Endodermal cell (in vitro differentiated cells): Measurements from ENCODE around the gene DAW1. TPM values are rescaled to one million over a fixed set of nuclear protein-coding genes. Genes with fewer than 3 reads are reported as not detected.

Source experiments
- DNase-seq: peaks from one replicate; pipeline ENCODE4 v3.0.0-alpha.2; 2017
- H3K27ac ChIP-seq: 2 replicates; pipeline ENCODE4 v1.5.1; 2013; ENCODE audit warnings: mild to moderate bottlenecking, low read depth, low read length, moderate library complexity
- H3K27me3 ChIP-seq: 2 replicates; pipeline ENCODE4 v1.6.1; 2013; ENCODE audit warnings: mild to moderate bottlenecking, low read length, moderate library complexity; ENCODE audit not compliant: insufficient read depth, control insufficient read depth, poor library complexity, severe bottlenecking
- H3K36me3 ChIP-seq: 2 replicates; pipeline ENCODE4 v1.7.0; 2013; ENCODE audit warnings: mild to moderate bottlenecking, low read length, moderate library complexity; ENCODE audit not compliant: control insufficient read depth, insufficient read depth
- H3K4me1 ChIP-seq: one replicate; pipeline ENCODE4 v1.7.0; 2013; ENCODE audit warnings: low read length; ENCODE audit not compliant: control insufficient read depth, insufficient read depth
- H3K4me3 ChIP-seq: 2 replicates; pipeline ENCODE4 v1.5.1; 2013; ENCODE audit warnings: mild to moderate bottlenecking, low read length, moderate library complexity
- H3K9ac ChIP-seq: 2 replicates; pipeline ENCODE4 v1.6.1; 2013; ENCODE audit warnings: mild to moderate bottlenecking, low read length, moderate library complexity; ENCODE audit not compliant: poor library complexity, severe bottlenecking; ENCODE audit errors: extremely low read depth
- H3K9me3 ChIP-seq: 2 replicates; pipeline ENCODE4 v1.6.1; 2013; ENCODE audit warnings: mild to moderate bottlenecking, low read length, moderate library complexity; ENCODE audit not compliant: control insufficient read depth
- H3K27ac Mint-ChIP-seq: 2 replicates; pipeline ENCODE4 v1.8.0; 2020; ENCODE audit warnings: mixed read lengths
- H3K27me3 Mint-ChIP-seq: 2 replicates; pipeline ENCODE4 v1.8.0; 2021; ENCODE audit warnings: mild to moderate bottlenecking, mixed read lengths; ENCODE audit not compliant: insufficient read depth
- H3K36me3 Mint-ChIP-seq: 2 replicates; pipeline ENCODE4 v1.8.0; 2020; ENCODE audit warnings: low read depth, mixed read lengths
- H3K4me1 Mint-ChIP-seq: 2 replicates; pipeline ENCODE4 v1.8.0; 2020; ENCODE audit warnings: mixed read lengths
- H3K4me3 Mint-ChIP-seq: 2 replicates; pipeline ENCODE4 v1.8.0; 2020; ENCODE audit warnings: mild to moderate bottlenecking, moderate library complexity, mixed read lengths
- H3K9me3 Mint-ChIP-seq: 2 replicates; pipeline ENCODE4 v1.8.0; 2020; ENCODE audit warnings: mild to moderate bottlenecking, mixed read lengths
- WGBS, 2 experiments: methylation state at CpG; one replicate each; pipeline versions ENCODE4 v1.1.5 to v1.1.7; 2013; ENCODE audit warnings: missing lambda C conversion rate in 2 of 2, mixed read lengths in 1 of 2; ENCODE audit not compliant: insufficient coverage in 1 of 2, insufficient read length in 1 of 2; 5-methylcytosine and 5-hydroxymethylcytosine counted together
- total RNA-seq, 2 donors: library from RNA; stranded (reverse); fragmentation: NEBNext Ultra II Directional in 1 of 2; extraction: Animal tissue kit (Norgen Biotek cat#: 25700) in 1 of 2; gene quantifications; 2 replicates in 1 of 2; 3 replicates in 1 of 2; pipeline ENCODE4 v1.2.1, GENCODE V29; 2021
- TF ChIP-seq, protein P1 (sequence below): fragments of 200-600 bp; sonication (generic); conservative IDR thresholded peaks from 2 replicates; pipeline ENCODE4 v1.5.0; 2021; ENCODE audit warnings: antibody characterized with exemption, mild to moderate bottlenecking

Gene DAW1
- total RNA-seq, 2 donors from 2014 or later = 0.27 TPM; not detected in 1

- Histone ChIP-seq H3K27me3 (no peaks in the 10 kb centered on the region), H3K4me1 (no peaks in the 10 kb centered on the region), H3K36me3 (no peaks in the 10 kb centered on the region), H3K9me3 (no peaks in the 10 kb centered on the region), H3K9ac (no peak overlapping the region), H3K27ac (no peak overlapping the region), H3K4me3 (no peak overlapping the region)
- Mint-ChIP-seq H3K4me1 (peaks cover 29% of the 10 kb centered on the region), H3K9me3 (no peaks in the 10 kb centered on the region), H3K36me3 (no peaks in the 10 kb centered on the region), H3K27ac (no peak overlapping the region), H3K4me3 (no peak overlapping the region), H3K27me3 (no peaks in the 10 kb centered on the region)
- DNase-seq = no peak
- TF ChIP-seq, protein P1, sequence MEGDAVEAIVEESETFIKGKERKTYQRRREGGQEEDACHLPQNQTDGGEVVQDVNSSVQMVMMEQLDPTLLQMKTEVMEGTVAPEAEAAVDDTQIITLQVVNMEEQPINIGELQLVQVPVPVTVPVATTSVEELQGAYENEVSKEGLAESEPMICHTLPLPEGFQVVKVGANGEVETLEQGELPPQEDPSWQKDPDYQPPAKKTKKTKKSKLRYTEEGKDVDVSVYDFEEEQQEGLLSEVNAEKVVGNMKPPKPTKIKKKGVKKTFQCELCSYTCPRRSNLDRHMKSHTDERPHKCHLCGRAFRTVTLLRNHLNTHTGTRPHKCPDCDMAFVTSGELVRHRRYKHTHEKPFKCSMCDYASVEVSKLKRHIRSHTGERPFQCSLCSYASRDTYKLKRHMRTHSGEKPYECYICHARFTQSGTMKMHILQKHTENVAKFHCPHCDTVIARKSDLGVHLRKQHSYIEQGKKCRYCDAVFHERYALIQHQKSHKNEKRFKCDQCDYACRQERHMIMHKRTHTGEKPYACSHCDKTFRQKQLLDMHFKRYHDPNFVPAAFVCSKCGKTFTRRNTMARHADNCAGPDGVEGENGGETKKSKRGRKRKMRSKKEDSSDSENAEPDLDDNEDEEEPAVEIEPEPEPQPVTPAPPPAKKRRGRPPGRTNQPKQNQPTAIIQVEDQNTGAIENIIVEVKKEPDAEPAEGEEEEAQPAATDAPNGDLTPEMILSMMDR = no peak
- WGBS, 2 experiments = 95 to 100% methylated on average over 4 of the region's 5 CpGs
Measured at GRCh38 chr2:227889336-227889735, 17.9 kb downstream of the DAW1 start.

GRCh38 chr2:227890495-227891079 lies 19.2 kb downstream of the DAW1 start:
- Histone ChIP-seq H3K27ac (no peak overlapping the region), H3K36me3 (no peaks in the 10 kb centered on the region), H3K4me1 (no peaks in the 10 kb centered on the region), H3K9ac (no peak overlapping the region), H3K4me3 (no peak overlapping the region), H3K9me3 (no peaks in the 10 kb centered on the region), H3K27me3 (no peaks in the 10 kb centered on the region)
- TF ChIP-seq, protein P1 = peak; percentile 81
- Mint-ChIP-seq H3K27ac (no peak overlapping the region), H3K9me3 (no peaks in the 10 kb centered on the region), H3K27me3 (no peaks in the 10 kb centered on the region), H3K36me3 (no peaks in the 10 kb centered on the region), H3K4me1 (peaks cover 25% of the 10 kb centered on the region), H3K4me3 (no peak overlapping the region)
- 17 to 28% methylated on average over 1 to 2 of the region's 2 CpGs for WGBS, 2 experiments
- no peak for DNase-seq

- Histone ChIP-seq H3K9ac (no peak overlapping the region), H3K27ac (no peak overlapping the region), H3K4me1 (no peaks in the 10 kb centered on the region), H3K4me3 (no peak overlapping the region), H3K36me3 (no peaks in the 10 kb centered on the region), H3K27me3 (no peaks in the 10 kb centered on the region), H3K9me3 (no peaks in the 10 kb centered on the region)
- Mint-ChIP-seq H3K27me3 (no peaks in the 10 kb centered on the region), H3K27ac (no peak overlapping the region), H3K36me3 (no peaks in the 10 kb centered on the region), H3K9me3 (no peaks in the 10 kb centered on the region), H3K4me1 (peaks cover 20% of the 10 kb centered on the region), H3K4me3 (no peak overlapping the region)
- DNase-seq = no peak
- TF ChIP-seq, protein P1 = no peak
- WGBS, 2 experiments = 100% methylated on average over 1 of the region's 2 CpGs; no CpG with 5 or more reads in 1 of the 2 experiments
Measured at GRCh38 chr2:227891673-227892072, 20.2 kb downstream of the DAW1 start.
